ENCODE results near the gene TSKU.

GRCh38 chr11:76759517-76759916 is 23.6 kb upstream of the TSKU start:
- no peak for TF ChIP-seq CTCF (conservative IDR thresholded peaks at IDR 0.05)
- no peak for TF ChIP-seq ZFX (IDR thresholded peaks at IDR 0.05)
